HG03460 (cell line): ENCODE data around the gene SYTL5.
A peak's percentile ranks its signal among the peaks of the same experiment; 100 is the strongest.

Experiments
- ATAC-seq: cut with Tn5 transposase; IDR thresholded peaks from one replicate; pipeline ENCODE4 v1.9.1; 2021; ENCODE audit not compliant: unreplicated experiment

Gene SYTL5

GRCh38 chrX:38087594-38087993 lies 81.2 kb downstream of the SYTL5 start:
- ATAC-seq: no peak

GRCh38 chrX:38089173-38089982 lies 83.0 kb downstream of the SYTL5 start:
- ATAC-seq: no peak

GRCh38 chrX:38095971-38096529 lies 89.7 kb downstream of the SYTL5 start:
- no peak for ATAC-seq

- ATAC-seq: no peak
Observed at GRCh38 chrX:38099688-38100087, 93.3 kb downstream of the SYTL5 start.

GRCh38 chrX:38102240-38102639 lies 95.9 kb downstream of the SYTL5 start:
- ATAC-seq: no peak

GRCh38 chrX:38102875-38103274 lies 96.5 kb downstream of the SYTL5 start:
- no peak for ATAC-seq

- ATAC-seq: peak; percentile 64
Observed at GRCh38 chrX:38103857-38104812, 97.8 kb downstream of the SYTL5 start.

- no peak for ATAC-seq
Observed at GRCh38 chrX:38105216-38105725, 98.9 kb downstream of the SYTL5 start.

- ATAC-seq: no peak
Observed at GRCh38 chrX:38106991-38107655, 100.8 kb downstream of the SYTL5 start.

GRCh38 chrX:38108364-38108763 lies 102.0 kb downstream of the SYTL5 start:
- ATAC-seq: no peak

GRCh38 chrX:38109042-38109898 lies 102.9 kb downstream of the SYTL5 start:
- ATAC-seq: no peak

- ATAC-seq: no peak
Observed at GRCh38 chrX:38110231-38110630, 103.9 kb downstream of the SYTL5 start.

- ATAC-seq: no peak
Observed at GRCh38 chrX:38111196-38111595, 104.8 kb downstream of the SYTL5 start.

- no peak for ATAC-seq
Observed at GRCh38 chrX:38112566-38112965, 106.2 kb downstream of the SYTL5 start.

- ATAC-seq: no peak
Observed at GRCh38 chrX:38116706-38117105, 110.4 kb downstream of the SYTL5 start.

- no peak for ATAC-seq
Observed at GRCh38 chrX:38117485-38117884, 111.1 kb downstream of the SYTL5 start.

GRCh38 chrX:38124000-38124399 lies 117.6 kb downstream of the SYTL5 start:
- ATAC-seq: no peak

GRCh38 chrX:38126179-38126578 lies 119.8 kb downstream of the SYTL5 start:
- no peak for ATAC-seq

GRCh38 chrX:38127961-38128360 lies 121.6 kb downstream of the SYTL5 start:
- ATAC-seq: no peak

GRCh38 chrX:38129366-38129765 lies 123.0 kb downstream of the SYTL5 start:
- ATAC-seq: no peak
